ENCODE results near the gene MYB. TPM values are rescaled to one million over a fixed set of nuclear protein-coding genes. Genes with fewer than 3 reads are reported as not detected.

MYB gene
- total and polyA plus RNA-seq, 2 experiments from 2014 or later, result 0.17 to 0.36 TPM

DNA sequence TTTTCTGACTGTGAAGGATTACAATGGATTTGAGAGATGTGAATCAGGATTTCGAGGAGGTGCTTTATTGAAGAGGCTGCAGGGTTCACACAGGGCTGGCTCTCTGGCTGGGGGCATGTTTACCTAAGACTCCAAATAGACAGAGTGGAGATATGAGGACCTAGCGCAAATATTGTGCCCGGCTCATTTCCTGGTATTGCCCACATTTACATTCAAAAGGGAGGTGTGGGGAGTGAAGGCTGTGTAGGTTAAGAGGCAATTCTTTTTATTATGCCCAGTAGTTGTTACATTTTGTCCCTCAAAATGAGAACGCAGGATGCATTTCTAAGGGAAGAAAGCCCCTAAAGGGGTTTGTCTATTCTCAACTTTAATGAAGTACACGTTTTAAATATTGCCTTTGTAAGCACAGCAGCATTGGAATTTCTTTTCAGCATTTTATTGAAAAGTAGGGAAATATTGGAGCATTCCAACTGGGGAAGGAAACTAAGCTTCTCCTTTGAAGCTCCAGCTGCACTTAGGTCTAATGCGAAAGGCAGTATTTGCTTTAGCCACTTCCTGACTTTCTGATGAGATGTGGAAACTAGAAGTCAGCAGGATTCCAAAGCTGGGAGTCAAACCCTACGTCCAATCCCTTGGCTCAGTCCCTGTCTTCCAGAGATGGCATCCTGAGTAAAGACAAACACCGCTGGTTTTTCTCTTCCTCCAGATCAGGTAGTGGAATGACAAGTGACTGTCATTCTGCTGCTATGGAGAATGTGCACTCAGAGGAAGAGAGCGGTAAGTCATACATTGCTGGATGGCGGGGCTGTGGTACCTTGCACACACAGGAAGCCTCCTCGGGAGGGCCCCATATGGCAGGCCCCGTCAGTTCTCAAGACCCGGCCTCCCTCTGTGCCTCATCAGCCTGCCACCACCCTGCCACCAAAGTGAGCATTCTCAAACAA, 70.7 kb downstream of the MYB start:
- H3K27me3 ChIP-seq, result no peaks in the 10 kb centered on the region
- H3K4me2 ChIP-seq, result peak overlapping the region; percentile 38
- H3K9me3 ChIP-seq (ENCODE audit: low read depth), result no peaks in the 10 kb centered on the region
- H3K79me2 ChIP-seq, result no peaks in the 10 kb centered on the region
- no peak for TF ChIP-seq EZH2 (IDR thresholded peaks at IDR 0.05; ENCODE audit: borderline replicate concordance)
- WGBS (ENCODE audit: low lambda C conversion rate, missing lambda C conversion rate), result 48% methylated on average over 13 of the region's 13 CpGs
- no peaks in the 10 kb centered on the region for H3K36me3 ChIP-seq (replicated peaks; ENCODE audit: insufficient read depth, low read depth)
- no peaks in the 10 kb centered on the region for H3K4me1 ChIP-seq (ENCODE audit: insufficient read depth)
- H3K27ac ChIP-seq, result peak overlapping the region; percentile 9
- H4K20me1 ChIP-seq (ENCODE audit: insufficient read depth, poor library complexity, severe bottlenecking), result no peaks in the 10 kb centered on the region
- no peak overlapping the region for H3K4me3 ChIP-seq
- H3K9me2 ChIP-seq (replicated peaks; ENCODE audit: insufficient read depth), result no peaks in the 10 kb centered on the region
- no peak overlapping the region for H2AFZ ChIP-seq
- peak; percentile 27 for DNase-seq (ENCODE audit: low spot score)

DNA sequence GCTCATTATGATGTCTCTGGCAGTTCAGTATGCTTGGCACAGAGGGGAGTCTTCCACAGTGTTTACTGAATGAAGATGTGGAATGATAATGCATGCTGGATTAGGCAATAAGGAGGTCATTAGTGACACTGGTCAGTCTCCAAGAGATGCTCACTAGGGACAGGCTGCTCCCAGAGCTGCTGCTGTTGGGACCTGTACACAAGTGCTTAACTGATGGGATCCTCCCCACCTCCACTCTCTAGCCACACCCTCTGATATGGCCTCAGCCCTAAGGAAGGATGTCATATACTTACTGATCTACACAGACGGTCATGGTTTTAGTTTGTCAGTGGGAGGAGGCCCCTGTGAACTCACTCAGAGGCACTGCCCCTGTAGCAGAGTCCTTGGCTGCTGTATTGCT, 73.4 kb downstream of the MYB start:
- WGBS (ENCODE audit: low lambda C conversion rate, missing lambda C conversion rate), result 76% methylated on average over 1 of the region's 1 CpG
- no peaks in the 10 kb centered on the region for H3K36me3 ChIP-seq (replicated peaks; ENCODE audit: insufficient read depth, low read depth)
- no peaks in the 10 kb centered on the region for H3K79me2 ChIP-seq
- H3K9me2 ChIP-seq (replicated peaks; ENCODE audit: insufficient read depth), result no peaks in the 10 kb centered on the region
- no peak overlapping the region for H3K4me2 ChIP-seq
- no peak overlapping the region for H3K27ac ChIP-seq
- DNase-seq (ENCODE audit: low spot score), result no peak
- no peaks in the 10 kb centered on the region for H3K4me1 ChIP-seq (ENCODE audit: insufficient read depth)
- no peak overlapping the region for H3K4me3 ChIP-seq
- H3K27me3 ChIP-seq, result no peaks in the 10 kb centered on the region
- no peak overlapping the region for H2AFZ ChIP-seq
- H3K9me3 ChIP-seq (ENCODE audit: low read depth), result no peaks in the 10 kb centered on the region
- TF ChIP-seq CTCF (IDR thresholded peaks at IDR 0.05; ENCODE audit: poor library complexity), result no peak
- TF ChIP-seq EZH2phosphoT487 (IDR thresholded peaks at IDR 0.05; ENCODE audit: low read depth, severe bottlenecking, unreplicated experiment), result no peak
- TF ChIP-seq EZH2 (IDR thresholded peaks at IDR 0.05; ENCODE audit: borderline replicate concordance), result no peak
- H4K20me1 ChIP-seq (ENCODE audit: insufficient read depth, poor library complexity, severe bottlenecking), result no peaks in the 10 kb centered on the region

- DNase-seq (ENCODE audit: low spot score), result no peak
- Histone ChIP-seq H3K27me3 (no peaks in the 10 kb centered on the region), H3K9me2 (replicated peaks; ENCODE audit: insufficient read depth) (no peaks in the 10 kb centered on the region), H3K36me3 (replicated peaks; ENCODE audit: insufficient read depth, low read depth) (no peaks in the 10 kb centered on the region), H3K9me3 (ENCODE audit: low read depth) (no peaks in the 10 kb centered on the region), H3K79me2 (no peaks in the 10 kb centered on the region), H3K4me2 (no peak overlapping the region), H2AFZ (no peak overlapping the region), H3K4me3 (no peak overlapping the region), H3K27ac (no peak overlapping the region), H4K20me1 (ENCODE audit: insufficient read depth, poor library complexity, severe bottlenecking) (no peaks in the 10 kb centered on the region), H3K4me1 (ENCODE audit: insufficient read depth) (no peaks in the 10 kb centered on the region)
- no peak for TF ChIP-seq EZH2phosphoT487 (IDR thresholded peaks at IDR 0.05; ENCODE audit: low read depth, severe bottlenecking, unreplicated experiment)
- no peak for TF ChIP-seq CTCF (IDR thresholded peaks at IDR 0.05; ENCODE audit: poor library complexity)
- TF ChIP-seq EZH2 (IDR thresholded peaks at IDR 0.05; ENCODE audit: borderline replicate concordance), result no peak
- WGBS (ENCODE audit: low lambda C conversion rate, missing lambda C conversion rate), result 43% methylated on average over 4 of the region's 4 CpGs
These were observed 75.8 kb downstream of the MYB start for GRCh38 chr6:135256866-135257265.

DNA sequence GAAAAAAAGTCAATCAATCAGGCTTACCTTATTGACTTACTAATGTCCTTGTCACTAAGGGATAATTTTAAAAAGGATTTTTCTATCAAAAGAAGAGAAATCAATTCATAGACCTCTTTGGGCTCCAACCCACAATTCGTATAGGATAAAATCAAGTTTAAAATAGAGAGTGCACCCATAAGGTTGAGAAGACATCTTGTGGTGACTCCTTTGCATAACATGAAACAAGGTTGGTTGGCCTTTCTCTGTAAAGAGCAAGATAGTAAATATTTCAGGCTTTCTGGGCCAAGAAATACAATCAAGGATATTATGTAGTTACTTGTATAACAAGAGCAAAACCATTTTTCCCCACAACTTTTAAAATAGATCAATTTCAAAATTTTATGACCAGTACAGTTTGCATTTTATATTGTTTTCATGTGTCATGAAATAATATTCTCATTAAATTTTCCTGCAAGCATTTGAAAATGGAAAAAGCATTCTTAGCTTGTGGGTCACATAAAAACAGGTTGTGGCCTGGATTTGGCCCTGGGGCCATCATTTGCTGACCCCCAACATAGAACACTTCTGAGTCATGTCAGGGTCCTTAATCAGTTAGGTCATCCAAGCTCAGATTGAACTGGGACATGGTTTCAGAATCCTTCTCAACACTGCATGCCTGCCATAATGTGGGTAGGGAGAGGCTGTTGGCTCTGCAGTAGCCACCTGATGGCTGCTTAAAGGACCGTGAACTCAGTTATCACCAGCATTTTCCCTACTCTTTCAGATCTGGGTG, 76.7 kb downstream of the MYB start:
- no peak for TF ChIP-seq EZH2 (IDR thresholded peaks at IDR 0.05; ENCODE audit: borderline replicate concordance)
- peak; percentile 4 for TF ChIP-seq CTCF (IDR thresholded peaks at IDR 0.05; ENCODE audit: poor library complexity)
- no peak for TF ChIP-seq EZH2phosphoT487 (IDR thresholded peaks at IDR 0.05; ENCODE audit: low read depth, severe bottlenecking, unreplicated experiment)
- no peak overlapping the region for H2AFZ ChIP-seq
- no peak for DNase-seq (ENCODE audit: low spot score)
- no peak overlapping the region for H3K27ac ChIP-seq
- no peak overlapping the region for H3K4me2 ChIP-seq
- H3K79me2 ChIP-seq, result no peaks in the 10 kb centered on the region
- no peaks in the 10 kb centered on the region for H3K4me1 ChIP-seq (ENCODE audit: insufficient read depth)
- H3K9me2 ChIP-seq (replicated peaks; ENCODE audit: insufficient read depth), result no peaks in the 10 kb centered on the region
- H4K20me1 ChIP-seq (ENCODE audit: insufficient read depth, poor library complexity, severe bottlenecking), result no peaks in the 10 kb centered on the region
- 71% methylated on average over 2 of the region's 2 CpGs for WGBS (ENCODE audit: low lambda C conversion rate, missing lambda C conversion rate)
- H3K4me3 ChIP-seq, result no peak overlapping the region
- no peaks in the 10 kb centered on the region for H3K36me3 ChIP-seq (replicated peaks; ENCODE audit: insufficient read depth, low read depth)
- H3K9me3 ChIP-seq (ENCODE audit: low read depth), result no peaks in the 10 kb centered on the region
- H3K27me3 ChIP-seq, result no peaks in the 10 kb centered on the region

Data from hepatocyte (in vitro differentiated cells).